Measurements from ENCODE around the gene KCNN1. TPM values are rescaled to one million over a fixed set of nuclear protein-coding genes. Genes with fewer than 3 reads are reported as not detected.

KCNN1 gene
- total and polyA plus RNA-seq, 8 donors: 0.23 to 0.46 TPM; not detected in 6

GRCh38 chr19:17949956-17950309 lies 17.0 kb upstream of the KCNN1 start:
- H3K4me1 ChIP-seq: peaks cover 37 to 64% (median 60%) of the 10 kb centered on the region in 4 donors
- no peaks in the 10 kb centered on the region for H3K9me3 ChIP-seq
- H3K36me3 ChIP-seq: no peaks in the 10 kb centered on the region
- TF ChIP-seq CTCF (IDR thresholded peaks at IDR 0.05) (no peak), POLR2A (IDR thresholded peaks at IDR 0.05) (no peak), POLR2AphosphoS5 (IDR thresholded peaks at IDR 0.05) (no peak), EP300 (IDR thresholded peaks at IDR 0.05) (no peak)
- intact Hi-C loops (cut with DNase I; ENCODE audit: low total_unique reads): no loop called here
- H3K4me3 ChIP-seq: peak overlapping the region in 1 of 4 donors; percentile 13
- WGBS, 5 donors: 9 to 13% (median 12%) methylated on average over 11 of the region's 11 CpGs
- H3K27ac ChIP-seq: no peak overlapping the region
- H3K27me3 ChIP-seq: peaks cover 36 to 70% (median 65%) of the 10 kb centered on the region in 3 donors
- DNase-seq: no peak

GRCh38 chr19:17950310-17951156 lies 16.4 kb upstream of the KCNN1 start:
- Histone ChIP-seq H3K4me3 (peak overlapping the region in 1 of 4 donors; percentile 13), H3K27me3 (peaks cover 36 to 74% (median 65%) of the 10 kb centered on the region in 3 donors), H3K36me3 (no peaks in the 10 kb centered on the region), H3K9me3 (no peaks in the 10 kb centered on the region), H3K4me1 (peaks cover 37 to 64% (median 60%) of the 10 kb centered on the region in 4 donors), H3K27ac (no peak overlapping the region)
- peak in 1 of 2 donors; percentile 77 for DNase-seq
- intact Hi-C loops (cut with DNase I; ENCODE audit: low total_unique reads): no loop called here
- WGBS, 5 donors: 1 to 3% (median 1%) methylated on average over 44 to 48 of the region's 48 CpGs
- TF ChIP-seq POLR2A (IDR thresholded peaks at IDR 0.05): no peak
- no peak for TF ChIP-seq EP300 (IDR thresholded peaks at IDR 0.05)
- TF ChIP-seq CTCF (IDR thresholded peaks at IDR 0.05): no peak
- no peak for TF ChIP-seq POLR2AphosphoS5 (IDR thresholded peaks at IDR 0.05)

DNA sequence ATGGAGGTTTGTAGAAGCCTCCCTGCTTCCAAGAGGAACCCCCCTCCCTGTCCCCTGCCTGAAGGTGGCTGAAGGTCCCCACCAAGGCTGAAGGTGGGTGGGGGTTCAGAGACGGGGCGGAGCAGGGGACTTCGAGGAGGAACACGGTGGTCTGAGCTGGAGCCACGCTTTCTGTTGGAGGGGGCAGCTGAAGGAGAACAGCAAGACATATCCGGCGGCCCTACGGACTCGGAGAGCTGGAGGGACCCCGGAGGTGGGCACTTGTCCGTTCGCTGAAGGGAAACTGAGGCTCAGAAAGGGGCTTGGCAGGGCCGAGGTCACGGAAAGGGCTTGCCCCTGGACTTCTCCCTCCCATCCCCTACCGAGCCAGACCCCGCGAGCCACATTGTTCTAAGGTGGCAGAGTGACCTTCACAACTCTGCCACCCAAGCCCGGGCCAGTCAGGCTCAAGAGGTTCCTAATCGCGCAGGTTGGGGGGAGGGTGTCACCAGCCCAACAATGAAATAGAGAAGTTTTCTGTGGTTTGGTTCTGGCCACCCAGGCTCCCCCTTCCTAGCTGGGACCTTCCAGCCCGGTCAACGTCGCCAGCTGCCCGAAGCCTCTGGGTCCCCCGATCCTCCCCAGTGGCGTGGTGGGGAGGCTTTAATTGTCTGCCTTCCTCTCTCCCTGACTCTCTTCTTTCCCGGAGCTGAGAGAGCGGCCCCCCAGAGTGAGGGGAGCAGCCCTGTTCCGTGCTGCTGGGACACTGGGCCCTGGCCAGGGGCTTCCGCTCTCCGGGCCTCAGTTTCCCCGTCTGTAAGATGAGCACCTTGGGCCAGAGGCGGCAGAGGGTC lies 15.5 kb upstream of the KCNN1 start:
- intact Hi-C loops (cut with DNase I; ENCODE audit: low total_unique reads): no loop called here
- WGBS, 5 donors: 1 to 2% (median 2%) methylated on average over 22 to 33 of the region's 33 CpGs
- peak overlapping the region in 1 of 4 donors; percentile 22 for H3K4me3 ChIP-seq
- H3K27me3 ChIP-seq: peaks cover 36 to 83% (median 72%) of the 10 kb centered on the region in 3 donors
- no peak for TF ChIP-seq CTCF (IDR thresholded peaks at IDR 0.05)
- H3K27ac ChIP-seq: no peak overlapping the region
- peaks cover 37 to 62% (median 60%) of the 10 kb centered on the region in 4 donors for H3K4me1 ChIP-seq
- no peaks in the 10 kb centered on the region for H3K36me3 ChIP-seq
- peak in 1 of 2 donors; percentile 43 for DNase-seq
- H3K9me3 ChIP-seq: no peaks in the 10 kb centered on the region
